ENCODE data around the gene BCL11B. TPM values are rescaled to one million over a fixed set of nuclear protein-coding genes. Genes with fewer than 3 reads are reported as not detected.
A peak's percentile ranks its signal among the peaks of the same experiment; 100 is the strongest.

Gene BCL11B
- total and polyA plus RNA-seq, 2 of the 8 experiments (the other 6 are each of a cell fraction or from before 2014, with no cell fraction given), result 0.63 to 5.9 TPM

- H4K91ac ChIP-seq (replicated peaks; ENCODE audit: insufficient read length, low read length), result no peak overlapping the region
- H3K4me1 ChIP-seq (replicated peaks in 1 of 4; ENCODE audit: control insufficient read depth in 3 of 4, insufficient read depth in 4 of 4, low read length in 3 of 4), result peaks cover 0 to 8% (median under 1%) of the 10 kb centered on the region in 4 experiments; a peak in 1 of 7 replicates
- peaks cover 1 to 3% of the 10 kb centered on the region in 2 experiments for H4K20me1 ChIP-seq (replicated peaks in 1 of 2; ENCODE audit: control insufficient read depth in 1 of 2, insufficient read depth in 2 of 2, low read length in 2 of 2)
- H3K79me2 ChIP-seq (ENCODE audit: control insufficient read depth in 1 of 2, insufficient read depth in 2 of 2, low read length in 2 of 2), result peaks cover 0 to 9% of the 10 kb centered on the region in 2 experiments; a peak in 1 of 4 replicates
- ChIA-PET CTCF (ENCODE audit: partially characterized antibody) (interaction anchor here (0.9 to 4.3 kb wide), 12 partner anchors 12 to 290 kb away, joined by 3 to 19 read pairs (median 6); no protein-coding TSS in a partner anchor), POLR2A (ENCODE audit: partially characterized antibody) (no interaction called here)
- H3K4me2 ChIP-seq (ENCODE audit: insufficient read depth in 1 of 2, low read depth in 2 of 2, low read length in 2 of 2), result no peak overlapping the region
- H3K23me2 ChIP-seq (ENCODE audit: low read depth, low read length), result no peaks in the 10 kb centered on the region
- no peak overlapping the region for H2AK5ac ChIP-seq (ENCODE audit: low read depth, low read length)
- peaks cover 4% of the 10 kb centered on the region for H3K79me1 ChIP-seq (ENCODE audit: low read depth, low read length)
- no peak overlapping the region for H3K27ac ChIP-seq (ENCODE audit: low read depth, low read length)
- H2BK12ac ChIP-seq (ENCODE audit: low read depth, low read length), result no peak overlapping the region
- no peaks in the 10 kb centered on the region for H3K9me3 ChIP-seq (ENCODE audit: insufficient read depth in 2 of 2, low read depth in 1 of 2, low read length in 1 of 2)
- no peak overlapping the region for H3K18ac ChIP-seq (ENCODE audit: extremely low read depth, low read length)
- H2BK20ac ChIP-seq (ENCODE audit: low read length), result no peak overlapping the region
- no peak overlapping the region for H2BK120ac ChIP-seq (replicated peaks; ENCODE audit: low read depth, low read length)
- DNase-seq (ENCODE audit: low read depth in 1 of 2, low spot score in 2 of 2), result no peak
- H3K36me3 ChIP-seq (ENCODE audit: control insufficient read depth in 2 of 4, insufficient read depth in 4 of 4, low read length in 3 of 4), result peaks cover 0 to 2% (median 0%) of the 10 kb centered on the region in 4 experiments; a peak in 1 of 8 replicates
- H4K8ac ChIP-seq (ENCODE audit: extremely low read depth, insufficient read depth, low read length), result no peak overlapping the region
- H2AFZ ChIP-seq (ENCODE audit: low read length), result no peak overlapping the region
- no peak overlapping the region for H3K4me3 ChIP-seq (ENCODE audit: extremely low read depth in 1 of 4, insufficient read depth in 2 of 4, low read depth in 3 of 4, low read length in 4 of 4)
- no peak overlapping the region for H2BK15ac ChIP-seq (ENCODE audit: low read length)
- H3K4ac ChIP-seq (replicated peaks; ENCODE audit: insufficient read length, low read depth, low read length), result no peak overlapping the region
- no peak overlapping the region for H3K23ac ChIP-seq (ENCODE audit: insufficient read length)
- no peak overlapping the region for H3K9ac ChIP-seq (replicated peaks in 1 of 4; ENCODE audit: extremely low read depth in 1 of 4, low read depth in 3 of 4, low read length in 3 of 4)
- WGBS, 2 experiments (ENCODE audit: extremely low coverage in 1 of 2, insufficient coverage in 1 of 2, insufficient read length in 1 of 2, insufficient replicate concordance in 2 of 2, low coverage in 1 of 2, low lambda C conversion rate in 2 of 2, missing lambda C conversion rate in 1 of 2), result 90% methylated on average over 6 of the region's 6 CpGs; no CpG with 5 or more reads in 1 of the 2 experiments
- FAIRE-seq, result no peak
- no peak overlapping the region for H4K5ac ChIP-seq (ENCODE audit: insufficient read length, low read depth, low read length)
- TF ChIP-seq RAD21 (IDR thresholded peaks at IDR 0.05 in 1 of 2, conservative IDR thresholded peaks at IDR 0.05 in 1 of 2; ENCODE audit: low read depth in 2 of 2, low read length in 2 of 2) (peak; percentile 11 to 16; a peak in 1 of 4 replicates), SAP30 (IDR thresholded peaks at IDR 0.05; ENCODE audit: insufficient read depth, insufficient replicate concordance, low read length) (no peak), CTCF (IDR thresholded peaks at IDR 0.05; ENCODE audit: control extremely low read depth in 1 of 3, insufficient read depth in 1 of 3, low read depth in 1 of 3, low read length in 3 of 3) (peak in 1 of 3 experiments; percentile 4; a peak in 1 of 4 replicates)
- H2BK5ac ChIP-seq (ENCODE audit: low read depth, low read length), result no peak overlapping the region
- no peak overlapping the region for H3K56ac ChIP-seq (replicated peaks; ENCODE audit: insufficient read length, low read depth, low read length)
- H3K14ac ChIP-seq (ENCODE audit: insufficient read length), result no peak overlapping the region
- H3K27me3 ChIP-seq (replicated peaks in 1 of 4; ENCODE audit: control insufficient read depth in 3 of 4, extremely low read depth in 1 of 4, insufficient read depth in 3 of 4, low read length in 3 of 4), result no peaks in the 10 kb centered on the region
Observed at GRCh38 chr14:99203080-99203479, 68.9 kb downstream of the BCL11B start.

All from H1 (cell line).